Activated CD4-positive, CD25-positive, alpha-beta regulatory T cell treated with anti-CD3 and anti-CD28 coated beads, Interleukin-2, amount 50 U/mL, for 24 hours (primary cell): ENCODE results near the gene THAP8.

Experiments used
- ATAC-seq, 2 donors: fragments of 150-1000 bp; cut with Tn5 transposase; one replicate each; pipeline ENCODE4 v1.10.0; 2021; ENCODE audit warnings: mild to moderate bottlenecking in 1 of 2, moderate library complexity in 1 of 2

The THAP8 gene

DNA sequence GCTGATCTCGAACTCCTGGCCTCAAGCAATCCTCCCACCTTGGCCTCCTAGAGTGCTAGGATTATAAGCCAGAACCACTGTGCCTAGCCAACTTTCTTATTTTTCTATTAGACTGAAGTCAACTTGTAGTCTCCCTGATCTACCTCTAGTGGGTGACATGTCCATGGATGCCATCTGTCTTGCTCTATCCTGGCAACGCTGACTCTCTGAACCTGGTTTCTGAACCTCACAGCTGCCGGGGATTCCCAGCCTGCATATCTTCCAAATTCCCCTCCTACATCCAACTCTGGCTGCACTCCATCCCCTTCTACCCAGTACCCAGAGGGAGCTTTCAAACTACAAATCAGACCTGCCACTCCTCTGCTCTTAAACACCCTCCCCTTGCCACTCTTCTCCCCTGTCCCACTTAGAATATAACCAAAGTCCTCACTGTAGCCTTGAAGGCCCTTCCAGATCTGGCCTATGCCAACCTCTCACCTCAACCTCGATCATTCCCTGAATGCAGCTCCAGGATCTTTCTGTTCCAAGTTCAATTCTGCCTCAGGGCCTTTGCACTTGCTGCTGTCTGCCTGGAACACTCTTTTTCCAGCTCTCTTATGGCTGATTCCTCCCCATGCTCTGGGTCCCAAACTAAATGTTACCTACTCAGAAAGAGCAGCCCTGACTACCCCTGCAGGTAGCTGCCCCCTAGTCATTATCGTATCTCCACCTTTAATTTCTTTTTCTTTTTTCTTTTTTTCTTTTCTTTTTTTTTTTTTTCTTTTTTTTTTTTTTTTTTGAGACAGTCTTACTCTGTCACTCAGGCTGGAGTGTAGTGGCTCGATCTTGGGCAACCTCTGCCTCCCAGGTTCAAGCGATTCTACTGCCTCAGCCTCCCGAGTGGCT lies 23.6 kb downstream of the THAP8 start:
- ATAC-seq = no peak

DNA sequence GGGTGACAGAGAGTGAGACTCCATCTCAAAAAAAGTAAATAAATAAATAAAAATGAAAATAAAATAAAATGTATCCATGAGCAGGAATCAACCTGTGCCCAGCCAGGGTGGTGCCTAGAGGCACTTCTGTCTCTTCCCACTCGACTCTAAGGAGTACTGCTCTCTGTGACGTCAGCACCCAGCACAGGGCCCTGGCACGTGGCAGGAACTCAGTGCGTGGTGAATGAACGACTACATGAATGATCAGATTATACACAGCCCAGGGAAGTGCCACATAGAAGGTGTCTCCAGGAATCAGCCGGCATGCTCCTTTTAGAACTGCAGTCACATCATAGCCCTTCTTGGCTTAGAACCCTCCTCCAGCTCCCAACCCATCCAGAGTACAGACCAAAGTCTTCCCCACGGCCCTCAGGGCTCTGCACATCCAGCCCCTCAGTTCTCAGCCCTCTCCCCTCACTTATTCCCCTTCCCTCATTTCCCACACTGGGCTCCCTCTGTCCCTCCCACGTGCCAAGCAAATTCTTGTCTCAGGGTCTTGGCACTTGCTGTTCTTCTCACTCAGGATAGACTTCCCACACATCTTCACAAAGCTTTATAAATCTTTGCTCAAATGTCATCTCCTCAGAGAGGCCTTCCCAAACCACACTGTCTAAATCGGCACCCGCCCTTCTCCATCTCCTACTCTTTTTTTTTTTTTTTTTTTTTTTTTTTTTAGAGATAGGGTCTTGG lies 25.6 kb downstream of the THAP8 start:
- ATAC-seq = no peak

DNA sequence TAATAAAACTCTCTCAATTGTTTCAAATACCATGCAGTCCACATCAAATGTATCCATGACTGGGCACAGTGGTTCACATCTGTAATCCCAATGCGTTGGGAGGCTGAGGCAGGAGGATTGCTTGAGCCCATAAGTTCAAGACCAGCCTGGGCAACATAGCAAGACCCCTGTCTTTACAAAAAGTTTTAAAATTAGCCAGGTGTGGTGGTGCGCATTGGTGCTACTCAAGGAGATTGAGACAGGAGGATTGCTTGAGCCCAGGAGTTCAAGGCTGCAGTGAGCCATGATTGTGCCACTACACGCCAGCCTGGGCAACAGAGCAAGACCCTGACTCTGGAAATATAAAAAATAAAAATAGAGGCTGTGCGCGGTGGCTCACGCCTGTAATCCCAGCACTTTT lies 26.4 kb downstream of the THAP8 start:
- ATAC-seq = no peak

- no peak for ATAC-seq
These were observed 27.8 kb downstream of the THAP8 start for GRCh38 chr19:36026091-36026876.

DNA sequence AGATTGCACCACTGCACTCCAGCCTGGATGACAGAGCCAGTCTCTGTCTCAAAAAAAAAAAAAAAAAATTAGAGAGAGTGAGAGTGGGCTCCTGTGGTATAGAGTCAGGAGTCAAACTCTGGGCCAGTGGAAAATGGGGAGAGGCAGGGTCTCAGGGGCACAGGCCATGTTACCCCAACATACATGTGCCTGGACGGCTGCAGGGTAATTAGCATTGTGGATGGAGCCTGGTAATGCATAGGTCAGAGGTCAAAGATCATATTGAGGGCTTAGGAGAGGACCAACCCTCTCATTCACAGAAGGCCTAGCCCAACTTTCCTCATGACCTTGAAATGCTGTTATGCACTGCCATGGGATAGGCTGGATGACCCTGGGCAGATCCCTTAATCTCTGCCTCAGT lies 28.5 kb downstream of the THAP8 start:
- no peak for ATAC-seq

DNA sequence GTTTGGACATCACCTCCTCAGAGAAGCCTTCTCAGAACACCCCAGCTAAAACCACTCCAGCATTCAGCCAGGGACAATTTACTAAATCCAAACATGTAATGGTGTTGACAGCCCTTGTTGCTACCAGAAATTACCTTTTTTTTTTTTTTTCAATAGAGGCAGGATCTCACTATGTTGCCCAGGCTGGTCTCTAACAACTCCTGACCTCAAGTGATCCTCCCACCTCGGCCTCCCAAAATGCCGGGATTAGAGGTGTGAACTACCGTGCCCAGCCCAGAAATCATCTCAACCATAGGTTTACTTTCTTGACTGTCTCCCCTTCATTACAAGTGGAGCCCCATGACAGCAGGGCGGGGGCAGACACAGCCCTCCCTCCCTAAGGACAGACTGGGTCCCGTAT lies 30.7 kb downstream of the THAP8 start:
- ATAC-seq = no peak

- no peak for ATAC-seq
These were observed 34.9 kb downstream of the THAP8 start for GRCh38 chr19:36019061-36019670.

GRCh38 chr19:36014012-36014924 lies 39.8 kb downstream of the THAP8 start, which contains the start of gene ALKBH6:
TSS of gene ALKBH6 (minus strand) at chr19:36014213. CDS start at chr19:36013397, 816 bp downstream.
- peak; percentile 97 to 99 for ATAC-seq

- ATAC-seq = no peak
These were observed 40.6 kb downstream of the THAP8 start for GRCh38 chr19:36013280-36014011.

- ATAC-seq = no peak
These were observed 43.7 kb downstream of the THAP8 start for GRCh38 chr19:36010402-36010801.

- no peak for ATAC-seq
These were observed 44.3 kb downstream of the THAP8 start for GRCh38 chr19:36009633-36010379.

DNA sequence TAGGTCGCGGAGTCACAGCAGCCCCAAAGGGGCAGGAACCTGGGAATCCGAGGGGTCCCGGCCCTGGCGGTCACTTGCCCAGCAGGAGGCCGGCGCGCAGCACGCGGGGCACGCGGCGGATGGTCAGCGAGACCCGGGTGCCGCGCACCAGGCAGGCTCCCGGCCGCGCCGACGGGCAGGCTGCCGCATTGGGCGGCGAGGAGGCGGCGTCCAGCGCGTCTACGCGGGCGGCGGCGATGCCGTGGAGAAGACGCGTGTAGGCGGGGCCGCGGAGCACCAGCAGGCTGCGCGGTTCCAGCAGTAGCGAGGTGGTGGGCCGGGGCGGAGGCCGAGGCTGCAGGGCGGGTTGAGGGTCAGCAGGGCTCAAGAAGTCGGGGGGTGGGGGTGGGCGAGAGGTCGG lies 44.9 kb downstream of the THAP8 start:
- peak in 1 of 2 donors; percentile 21 for ATAC-seq

- ATAC-seq = no peak
These were observed 45.6 kb downstream of the THAP8 start, which contains the start of gene SYNE4 for GRCh38 chr19:36008336-36008978. TSS of gene SYNE4 (minus strand) at chr19:36008813. CDS start at chr19:36008681, 132 bp downstream.

DNA sequence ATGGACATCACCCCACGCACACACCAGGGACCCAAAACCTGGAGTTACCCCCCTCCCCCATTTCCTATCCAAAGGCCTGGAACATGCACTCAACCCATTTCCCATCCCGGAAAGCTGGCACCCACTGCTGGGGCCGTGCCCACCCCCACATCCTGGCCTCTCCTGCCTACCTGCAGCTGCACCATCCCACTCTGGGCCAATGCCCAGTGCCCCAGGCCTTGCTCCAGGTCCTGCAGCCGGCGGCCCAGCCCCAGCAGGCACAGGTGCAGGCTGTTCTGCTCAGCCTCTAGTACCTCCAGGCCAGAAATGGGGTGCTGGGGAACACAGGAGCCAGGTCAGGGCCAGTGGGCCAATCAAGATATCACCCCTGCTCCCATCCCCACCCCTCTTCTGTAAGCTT lies 47.1 kb downstream of the THAP8 start:
- ATAC-seq = no peak

DNA sequence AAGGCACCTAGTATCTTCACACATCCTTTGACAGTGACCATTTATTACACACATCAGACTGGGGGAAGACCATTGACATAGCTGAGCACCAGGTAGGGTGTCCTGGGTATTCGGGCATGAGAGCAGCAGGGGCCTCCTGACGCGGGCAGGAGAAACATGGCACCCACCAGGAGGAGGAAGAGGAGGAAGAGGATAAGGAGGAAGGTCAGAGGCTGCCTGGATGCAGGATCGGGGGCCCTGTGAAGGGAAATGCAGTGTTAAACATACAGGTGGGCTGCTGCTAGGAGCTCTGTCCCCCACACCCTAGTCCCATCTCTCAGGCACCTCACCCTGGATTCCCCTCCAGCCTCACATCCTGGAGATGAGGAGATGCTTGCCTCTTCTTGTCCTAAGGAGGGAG lies 50.8 kb downstream of the THAP8 start:
- no peak for ATAC-seq

DNA sequence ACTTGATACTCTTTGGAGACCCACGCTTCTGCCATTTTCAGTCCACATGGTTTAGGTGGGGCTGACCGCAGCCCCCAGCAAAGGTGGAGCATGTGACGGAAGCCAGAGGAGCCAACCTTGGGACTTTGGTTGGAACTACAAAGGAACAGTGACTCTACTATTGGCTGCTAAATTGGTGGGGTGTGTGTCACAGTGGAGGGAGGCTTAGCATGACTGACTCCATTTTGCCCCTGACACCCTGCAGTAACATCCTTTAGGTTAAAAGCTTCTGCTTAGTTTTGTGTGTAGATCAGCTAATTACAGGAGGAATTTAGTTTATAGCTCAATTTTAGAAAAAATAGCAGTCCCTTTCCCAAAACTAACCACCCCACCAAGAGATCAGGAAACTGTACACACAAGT lies 52.5 kb downstream of the THAP8 start:
- no peak for ATAC-seq

DNA sequence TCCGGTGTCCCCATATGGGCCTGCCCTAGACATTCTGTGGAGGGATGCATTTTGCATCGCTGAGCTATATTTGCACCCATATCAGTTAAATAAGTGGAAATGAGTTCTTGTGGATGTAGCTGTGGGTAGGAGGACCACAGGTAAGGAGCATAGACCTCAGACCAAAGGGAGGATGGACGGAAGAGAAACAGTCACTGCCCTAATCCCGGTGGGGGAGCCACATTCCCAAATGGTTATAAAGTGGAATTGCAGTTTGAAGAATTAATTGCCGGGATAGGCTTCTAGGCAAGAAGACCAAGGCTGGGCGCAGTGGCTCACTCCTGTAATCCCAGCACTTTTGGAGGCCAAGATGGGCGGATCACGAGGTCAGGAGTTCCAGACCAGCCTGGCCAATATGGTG lies 57.3 kb downstream of the THAP8 start:
- ATAC-seq = no peak

- peak; percentile 92 for ATAC-seq
These were observed 58.8 kb downstream of the THAP8 start, which contains the start of gene SDHAF1 for GRCh38 chr19:35995048-35995993. TSS of gene SDHAF1 (plus strand) at chr19:35995188. CDS start at chr19:35995275, 87 bp downstream.
